A549 (cell line): Measurements from ENCODE around the gene ENPP7.

Source experiments
- BHLHE40 ChIP-seq: IDR thresholded peaks from 2 replicates; pipeline ENCODE4 v1.6.1; 2012; ENCODE audit warnings: low read depth, low read length, inconsistent platforms
- EP300 ChIP-seq, 2 experiments: fragments of >200 bp; sonication (Bioruptor Twin); formaldehyde crosslinking; IDR thresholded peaks; 2 replicates in 1 of 2; 3 replicates in 1 of 2; pipeline ENCODE4 v1.6.1; 2016 to 2017
- JUNB ChIP-seq: fragments of >200 bp; sonication (Bioruptor Twin); formaldehyde crosslinking; IDR thresholded peaks from 2 replicates; pipeline ENCODE4 v1.6.1; 2016
- KDM5A ChIP-seq: fragments of 200-600 bp; sonication (generic); IDR thresholded peaks from 2 replicates; pipeline ENCODE4 v1.6.1; 2016; ENCODE audit warnings: antibody characterized with exemption, mild to moderate bottlenecking
- MAFK ChIP-seq: fragments of 450-650 bp; IDR thresholded peaks from 2 replicates; pipeline ENCODE4 v1.6.1; 2014; ENCODE audit not compliant: partially characterized antibody
- MYC ChIP-seq: IDR thresholded peaks from 2 replicates; pipeline ENCODE4 v1.6.1; 2012; ENCODE audit warnings: mild to moderate bottlenecking, inconsistent platforms, low read length, improper control_type of control experiment, borderline replicate concordance
- POLR2A ChIP-seq: IDR thresholded peaks from 2 replicates; pipeline ENCODE4 v1.6.1; 2012; ENCODE audit warnings: mild to moderate bottlenecking, low read length
- RAD21 ChIP-seq, 2 experiments: fragments of >200 bp in 1 of 2; sonication (Bioruptor Twin) in 1 of 2; formaldehyde crosslinking in 1 of 2; IDR thresholded peaks in 1 of 2; conservative IDR thresholded peaks in 1 of 2; 2 replicates in 1 of 2; 3 replicates in 1 of 2; pipeline ENCODE4 v1.6.1; 2012 to 2018; ENCODE audit warnings: inconsistent platforms in 1 of 2
- SMC3 ChIP-seq: fragments of >200 bp; sonication (Bioruptor Twin); formaldehyde crosslinking; IDR thresholded peaks from 3 replicates; pipeline ENCODE4 v1.6.1; 2018; ENCODE audit warnings: inconsistent platforms
- TF ChIP-seq, protein P1 (sequence below): fragments of 450-650 bp; IDR thresholded peaks from 2 replicates; pipeline ENCODE4 v1.6.1; 2014; ENCODE audit warnings: antibody characterized with exemption
- TF ChIP-seq, protein P2 (sequence below): IDR thresholded peaks from 2 replicates; pipeline ENCODE4 v1.6.1; 2012
- TF ChIP-seq, protein P3 (sequence below): fragments of >200 bp; sonication (Bioruptor Twin); formaldehyde crosslinking; IDR thresholded peaks from 3 replicates; pipeline ENCODE4 v1.5.1; 2016
- TF ChIP-seq, protein P4 (sequence below): fragments of 150-350 bp; IDR thresholded peaks from 2 replicates; pipeline ENCODE4 v1.6.1; 2014; ENCODE audit warnings: low read depth, mild to moderate bottlenecking, low read length
- TF ChIP-seq, protein P5 (sequence below): fragments of 200-600 bp; sonication (generic); IDR thresholded peaks from 2 replicates; pipeline ENCODE4 v1.6.1; 2016; ENCODE audit warnings: antibody characterized with exemption, mild to moderate bottlenecking, moderate library complexity

DNA sequence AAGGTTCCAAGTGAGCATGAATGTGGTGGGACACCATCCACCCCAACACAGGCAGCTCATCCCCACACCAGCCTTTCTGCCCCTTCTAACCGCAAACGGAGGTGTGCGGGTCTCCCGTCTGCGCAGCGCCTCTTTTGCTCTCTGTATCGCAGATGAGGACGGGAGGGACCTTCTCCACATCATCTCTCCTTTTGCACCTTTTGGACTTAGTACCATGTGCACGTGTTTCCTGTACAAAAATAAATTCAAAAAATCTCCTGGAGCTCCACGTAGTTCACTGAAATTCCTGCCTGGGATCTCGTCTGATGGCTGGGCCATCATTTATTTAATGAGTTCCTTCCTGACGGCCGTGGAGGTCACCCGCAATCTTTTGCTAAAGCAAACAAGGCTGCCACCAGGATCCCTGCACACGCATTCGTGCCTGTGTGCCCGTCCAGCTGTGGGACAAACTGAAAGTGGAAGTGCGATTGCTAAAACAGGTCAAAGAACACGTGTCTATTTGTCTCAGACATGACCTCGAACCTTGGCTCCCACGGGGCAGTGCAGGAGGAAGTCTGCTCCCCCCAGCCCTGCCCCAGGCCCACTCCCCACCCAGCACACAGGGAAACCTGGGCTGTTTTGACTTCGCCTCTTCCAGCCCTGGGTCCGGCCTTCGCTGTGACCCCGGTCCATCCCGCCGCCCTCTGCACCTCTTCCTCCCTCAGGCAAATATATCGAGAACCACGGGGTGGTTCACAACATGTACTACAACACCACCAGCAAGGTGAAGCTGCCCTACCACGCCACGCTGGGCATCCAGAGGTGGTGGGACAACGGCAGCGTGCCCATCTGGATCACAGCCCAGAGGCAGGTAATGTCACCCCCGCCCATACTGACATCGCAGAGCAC lies 2.3 kb downstream of the ENPP7 start:
- TF ChIP-seq MAFK, result no peak
- TF ChIP-seq, protein P1, sequence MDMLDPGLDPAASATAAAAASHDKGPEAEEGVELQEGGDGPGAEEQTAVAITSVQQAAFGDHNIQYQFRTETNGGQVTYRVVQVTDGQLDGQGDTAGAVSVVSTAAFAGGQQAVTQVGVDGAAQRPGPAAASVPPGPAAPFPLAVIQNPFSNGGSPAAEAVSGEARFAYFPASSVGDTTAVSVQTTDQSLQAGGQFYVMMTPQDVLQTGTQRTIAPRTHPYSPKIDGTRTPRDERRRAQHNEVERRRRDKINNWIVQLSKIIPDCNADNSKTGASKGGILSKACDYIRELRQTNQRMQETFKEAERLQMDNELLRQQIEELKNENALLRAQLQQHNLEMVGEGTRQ, result no peak
- TF ChIP-seq, protein P2, sequence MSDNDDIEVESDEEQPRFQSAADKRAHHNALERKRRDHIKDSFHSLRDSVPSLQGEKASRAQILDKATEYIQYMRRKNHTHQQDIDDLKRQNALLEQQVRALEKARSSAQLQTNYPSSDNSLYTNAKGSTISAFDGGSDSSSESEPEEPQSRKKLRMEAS, result no peak
- TF ChIP-seq EP300 (IDR thresholded peaks at IDR 0.05), result no peak
- TF ChIP-seq, protein P3, sequence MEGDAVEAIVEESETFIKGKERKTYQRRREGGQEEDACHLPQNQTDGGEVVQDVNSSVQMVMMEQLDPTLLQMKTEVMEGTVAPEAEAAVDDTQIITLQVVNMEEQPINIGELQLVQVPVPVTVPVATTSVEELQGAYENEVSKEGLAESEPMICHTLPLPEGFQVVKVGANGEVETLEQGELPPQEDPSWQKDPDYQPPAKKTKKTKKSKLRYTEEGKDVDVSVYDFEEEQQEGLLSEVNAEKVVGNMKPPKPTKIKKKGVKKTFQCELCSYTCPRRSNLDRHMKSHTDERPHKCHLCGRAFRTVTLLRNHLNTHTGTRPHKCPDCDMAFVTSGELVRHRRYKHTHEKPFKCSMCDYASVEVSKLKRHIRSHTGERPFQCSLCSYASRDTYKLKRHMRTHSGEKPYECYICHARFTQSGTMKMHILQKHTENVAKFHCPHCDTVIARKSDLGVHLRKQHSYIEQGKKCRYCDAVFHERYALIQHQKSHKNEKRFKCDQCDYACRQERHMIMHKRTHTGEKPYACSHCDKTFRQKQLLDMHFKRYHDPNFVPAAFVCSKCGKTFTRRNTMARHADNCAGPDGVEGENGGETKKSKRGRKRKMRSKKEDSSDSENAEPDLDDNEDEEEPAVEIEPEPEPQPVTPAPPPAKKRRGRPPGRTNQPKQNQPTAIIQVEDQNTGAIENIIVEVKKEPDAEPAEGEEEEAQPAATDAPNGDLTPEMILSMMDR, result no peak
- TF ChIP-seq RAD21 (conservative IDR thresholded peaks at IDR 0.05 in 1 of 2, IDR thresholded peaks at IDR 0.05 in 1 of 2), result no peak
- TF ChIP-seq, protein P4, sequence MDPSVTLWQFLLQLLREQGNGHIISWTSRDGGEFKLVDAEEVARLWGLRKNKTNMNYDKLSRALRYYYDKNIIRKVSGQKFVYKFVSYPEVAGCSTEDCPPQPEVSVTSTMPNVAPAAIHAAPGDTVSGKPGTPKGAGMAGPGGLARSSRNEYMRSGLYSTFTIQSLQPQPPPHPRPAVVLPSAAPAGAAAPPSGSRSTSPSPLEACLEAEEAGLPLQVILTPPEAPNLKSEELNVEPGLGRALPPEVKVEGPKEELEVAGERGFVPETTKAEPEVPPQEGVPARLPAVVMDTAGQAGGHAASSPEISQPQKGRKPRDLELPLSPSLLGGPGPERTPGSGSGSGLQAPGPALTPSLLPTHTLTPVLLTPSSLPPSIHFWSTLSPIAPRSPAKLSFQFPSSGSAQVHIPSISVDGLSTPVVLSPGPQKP, result no peak
- TF ChIP-seq, protein P5, sequence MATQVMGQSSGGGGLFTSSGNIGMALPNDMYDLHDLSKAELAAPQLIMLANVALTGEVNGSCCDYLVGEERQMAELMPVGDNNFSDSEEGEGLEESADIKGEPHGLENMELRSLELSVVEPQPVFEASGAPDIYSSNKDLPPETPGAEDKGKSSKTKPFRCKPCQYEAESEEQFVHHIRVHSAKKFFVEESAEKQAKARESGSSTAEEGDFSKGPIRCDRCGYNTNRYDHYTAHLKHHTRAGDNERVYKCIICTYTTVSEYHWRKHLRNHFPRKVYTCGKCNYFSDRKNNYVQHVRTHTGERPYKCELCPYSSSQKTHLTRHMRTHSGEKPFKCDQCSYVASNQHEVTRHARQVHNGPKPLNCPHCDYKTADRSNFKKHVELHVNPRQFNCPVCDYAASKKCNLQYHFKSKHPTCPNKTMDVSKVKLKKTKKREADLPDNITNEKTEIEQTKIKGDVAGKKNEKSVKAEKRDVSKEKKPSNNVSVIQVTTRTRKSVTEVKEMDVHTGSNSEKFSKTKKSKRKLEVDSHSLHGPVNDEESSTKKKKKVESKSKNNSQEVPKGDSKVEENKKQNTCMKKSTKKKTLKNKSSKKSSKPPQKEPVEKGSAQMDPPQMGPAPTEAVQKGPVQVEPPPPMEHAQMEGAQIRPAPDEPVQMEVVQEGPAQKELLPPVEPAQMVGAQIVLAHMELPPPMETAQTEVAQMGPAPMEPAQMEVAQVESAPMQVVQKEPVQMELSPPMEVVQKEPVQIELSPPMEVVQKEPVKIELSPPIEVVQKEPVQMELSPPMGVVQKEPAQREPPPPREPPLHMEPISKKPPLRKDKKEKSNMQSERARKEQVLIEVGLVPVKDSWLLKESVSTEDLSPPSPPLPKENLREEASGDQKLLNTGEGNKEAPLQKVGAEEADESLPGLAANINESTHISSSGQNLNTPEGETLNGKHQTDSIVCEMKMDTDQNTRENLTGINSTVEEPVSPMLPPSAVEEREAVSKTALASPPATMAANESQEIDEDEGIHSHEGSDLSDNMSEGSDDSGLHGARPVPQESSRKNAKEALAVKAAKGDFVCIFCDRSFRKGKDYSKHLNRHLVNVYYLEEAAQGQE, result no peak
- no peak for TF ChIP-seq POLR2A
- no peak for TF ChIP-seq KDM5A
- no peak for TF ChIP-seq SMC3
- TF ChIP-seq BHLHE40, result no peak
- TF ChIP-seq JUNB, result no peak
- no peak for TF ChIP-seq MYC
